Vein endothelial cell (primary cell): ENCODE results near the gene EDC3. TPM values are rescaled to one million over a fixed set of nuclear protein-coding genes. Genes with fewer than 3 reads are reported as not detected.

Experiments used
- total RNA-seq: library from RNA; depleted of rRNA; stranded (reverse); fragments of >200 nt; gene quantifications from 2 replicates; pipeline ENCODE4 v1.2.3, GENCODE V29; 2012

EDC3 gene, protein sequence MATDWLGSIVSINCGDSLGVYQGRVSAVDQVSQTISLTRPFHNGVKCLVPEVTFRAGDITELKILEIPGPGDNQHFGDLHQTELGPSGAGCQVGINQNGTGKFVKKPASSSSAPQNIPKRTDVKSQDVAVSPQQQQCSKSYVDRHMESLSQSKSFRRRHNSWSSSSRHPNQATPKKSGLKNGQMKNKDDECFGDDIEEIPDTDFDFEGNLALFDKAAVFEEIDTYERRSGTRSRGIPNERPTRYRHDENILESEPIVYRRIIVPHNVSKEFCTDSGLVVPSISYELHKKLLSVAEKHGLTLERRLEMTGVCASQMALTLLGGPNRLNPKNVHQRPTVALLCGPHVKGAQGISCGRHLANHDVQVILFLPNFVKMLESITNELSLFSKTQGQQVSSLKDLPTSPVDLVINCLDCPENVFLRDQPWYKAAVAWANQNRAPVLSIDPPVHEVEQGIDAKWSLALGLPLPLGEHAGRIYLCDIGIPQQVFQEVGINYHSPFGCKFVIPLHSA
- 14.1 and 17.6 TPM in 2 replicates for total RNA-seq

GRCh38 chr15:74695597-74696397 lies at the start of gene EDC3:
EDC3 (minus strand) TSS chr15:74696024; CDS start chr15:74675124, 20,900 bp downstream.

GRCh38 chr15:74725225-74725774 lies 29.5 kb upstream of the EDC3 start, which contains the start of gene CYP1A1:
CYP1A1 (minus strand) TSS chr15:74725528; CDS start chr15:74723097, 2,431 bp downstream.

DNA sequence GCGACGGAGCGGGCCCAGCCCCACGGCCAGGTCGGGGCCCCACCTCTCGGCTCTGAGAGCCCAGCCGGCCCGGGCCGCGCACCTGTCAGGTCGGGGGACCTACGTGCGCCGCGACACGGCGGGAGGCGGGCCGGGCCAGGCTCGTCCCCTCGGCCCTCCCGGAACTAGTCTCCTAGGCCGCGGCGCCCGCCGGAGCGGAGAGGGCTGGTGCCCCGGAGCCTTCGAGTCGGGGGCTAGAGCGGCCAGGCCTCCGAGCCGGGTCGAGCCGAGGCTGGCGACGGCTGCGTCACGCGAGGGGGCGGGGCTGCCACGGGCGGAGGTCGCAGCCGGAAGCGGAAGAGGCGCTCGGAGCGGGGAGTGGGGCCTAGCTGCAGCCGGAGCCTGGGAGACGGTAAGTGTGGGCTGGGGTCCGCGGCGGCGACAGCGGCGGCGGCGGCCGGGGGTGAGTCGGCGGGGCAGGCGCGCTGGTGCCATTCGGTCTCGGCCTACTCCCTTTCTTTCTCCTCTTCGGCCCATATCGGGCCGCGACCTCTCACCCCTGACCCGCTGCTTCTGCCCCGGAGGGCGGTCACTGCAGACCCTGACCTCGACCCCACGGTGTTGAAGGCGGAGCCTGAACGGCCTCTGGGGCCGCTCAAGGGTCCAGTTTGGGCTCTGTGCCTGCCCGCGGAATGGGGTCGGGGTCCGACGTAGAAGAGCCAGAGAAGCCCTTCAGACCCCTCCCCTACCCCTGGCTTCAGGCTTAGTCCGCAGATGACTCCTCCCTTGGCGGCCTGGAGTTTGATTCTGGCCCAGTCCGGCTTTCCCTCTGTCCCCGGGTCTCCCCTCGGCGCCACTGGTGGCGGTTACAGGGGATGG lies 80.1 kb downstream of the EDC3 start, which contains the start of gene CLK3:
TSS of gene CLK3 (plus strand) at position 329 of the 858 bp plus-strand sequence. CDS start 3,361 bp downstream, outside the sequence.

Other genes with a start within 250 kb of the EDC3 start
- gene UBL7, start 234.9 kb downstream of the EDC3 start, total RNA-seq: 30.8 and 42.5 TPM in 2 replicates
- gene ARID3B, start 154.8 kb downstream of the EDC3 start, total RNA-seq: 4.7 and 4.9 TPM in 2 replicates
- 43.8 and 90.9 TPM in 2 replicates for gene CLK3, start 80.2 kb downstream of the EDC3 start, total RNA-seq
- gene CYP1A1, start 29.5 kb upstream of the EDC3 start, total RNA-seq: 9.1 and 10.5 TPM in 2 replicates
- gene CYP1A2, start 52.8 kb upstream of the EDC3 start, total RNA-seq: not detected in 2 replicates
- 51.4 and 60.1 TPM in 2 replicates for gene CSK, start 86.1 kb upstream of the EDC3 start, total RNA-seq
- not detected in 2 replicates for gene LMAN1L, start 116.8 kb upstream of the EDC3 start, total RNA-seq
- gene CPLX3, start 130.6 kb upstream of the EDC3 start, total RNA-seq: not detected in 2 replicates
- 36.6 and 40.5 TPM in 2 replicates for gene ULK3, start 147.1 kb upstream of the EDC3 start, total RNA-seq
- gene SCAMP2, start 177.3 kb upstream of the EDC3 start, total RNA-seq: 37.0 and 37.2 TPM in 2 replicates
- gene MPI, start 194.0 kb upstream of the EDC3 start, total RNA-seq: 49.1 and 54.9 TPM in 2 replicates
- gene FAM219B, start 210.8 kb upstream of the EDC3 start, total RNA-seq: 45.1 and 47.2 TPM in 2 replicates
- 64.3 and 68.1 TPM in 2 replicates for gene COX5A, start 242.0 kb upstream of the EDC3 start, total RNA-seq